ENCODE results near the gene MTMR3. TPM values are rescaled to one million over a fixed set of nuclear protein-coding genes. Genes with fewer than 3 reads are reported as not detected.
A peak's percentile ranks its signal among the peaks of the same experiment; 100 is the strongest.
"Not testable (repeated sequence)": the region's sequence is repeated elsewhere in the genome, so short reads cannot be mapped to it uniquely, and the experiment has no call there.

The MTMR3 gene
- polyA plus RNA-seq, 5 donors, result 35.2 to 47.1 (median 42.1) TPM

- DNase-seq, result no peak
These were observed 164.4 kb downstream of the MTMR3 start for GRCh38 chr22:30047364-30047738.

GRCh38 chr22:30048681-30049080 lies 165.7 kb downstream of the MTMR3 start:
- DNase-seq, result no peak

- no peak for DNase-seq
These were observed 171.2 kb downstream of the MTMR3 start for GRCh38 chr22:30054067-30054763.

- DNase-seq, result no peak
These were observed 171.7 kb downstream of the MTMR3 start for GRCh38 chr22:30054764-30055069.

GRCh38 chr22:30056015-30056414 lies 173.0 kb downstream of the MTMR3 start:
- DNase-seq, result no peak

GRCh38 chr22:30057375-30057774 lies 174.4 kb downstream of the MTMR3 start:
- DNase-seq, result no peak

GRCh38 chr22:30059346-30060020 lies 176.5 kb downstream of the MTMR3 start:
- DNase-seq, result not testable (repeated sequence)

GRCh38 chr22:30061094-30061493 lies 178.1 kb downstream of the MTMR3 start:
- not testable (repeated sequence) for DNase-seq

GRCh38 chr22:30062259-30062658 lies 179.3 kb downstream of the MTMR3 start:
- DNase-seq, result no peak

- DNase-seq, result no peak
These were observed 180.0 kb downstream of the MTMR3 start for GRCh38 chr22:30062950-30063349.

GRCh38 chr22:30064172-30064571 lies 181.2 kb downstream of the MTMR3 start:
- DNase-seq, result no peak

GRCh38 chr22:30073743-30074142 lies 190.8 kb downstream of the MTMR3 start:
- no peak for DNase-seq

- no peak for DNase-seq
These were observed 191.2 kb downstream of the MTMR3 start for GRCh38 chr22:30074147-30074546.

GRCh38 chr22:30074994-30075393 lies 192.0 kb downstream of the MTMR3 start:
- DNase-seq, result no peak

- no peak for DNase-seq
These were observed 194.4 kb downstream of the MTMR3 start for GRCh38 chr22:30077279-30077880.

GRCh38 chr22:30078320-30079311 lies 195.6 kb downstream of the MTMR3 start:
- DNase-seq, result no peak

- peak in 1 of 2 donors; percentile 21 for DNase-seq
These were observed 197.1 kb downstream of the MTMR3 start, which contains the start of gene HORMAD2 for GRCh38 chr22:30079952-30080533. HORMAD2 (plus strand) TSS chr22:30080464; CDS start chr22:30093953, 13,489 bp downstream.
